GM12892 (cell line): ENCODE results near the gene ARHGEF16.

Experiments used
- DNase-seq: peaks from one replicate; pipeline ENCODE4 v3.0.0; 2011; ENCODE audit not compliant: insufficient read length
- FAIRE-seq: peaks from 2 replicates; lab custom pipeline; 2011; peaks lifted over from hg19 to GRCh38; lab: Jason Lieb, UNC
- POLR2A ChIP-seq: IDR thresholded peaks from 2 replicates; pipeline ENCODE4 v1.6.1; 2011; ENCODE audit warnings: low read depth, low read length, control low read depth
- POLR2AphosphoS5 ChIP-seq: IDR thresholded peaks from 2 replicates; pipeline ENCODE4 v1.6.1; 2011; ENCODE audit warnings: low read depth, low read length, control low read depth
- TAF1 ChIP-seq: IDR thresholded peaks from 2 replicates; pipeline ENCODE4 v1.6.1; 2011; ENCODE audit warnings: low read depth, mild to moderate bottlenecking, control low read depth, low read length, borderline replicate concordance

The ARHGEF16 gene

DNA sequence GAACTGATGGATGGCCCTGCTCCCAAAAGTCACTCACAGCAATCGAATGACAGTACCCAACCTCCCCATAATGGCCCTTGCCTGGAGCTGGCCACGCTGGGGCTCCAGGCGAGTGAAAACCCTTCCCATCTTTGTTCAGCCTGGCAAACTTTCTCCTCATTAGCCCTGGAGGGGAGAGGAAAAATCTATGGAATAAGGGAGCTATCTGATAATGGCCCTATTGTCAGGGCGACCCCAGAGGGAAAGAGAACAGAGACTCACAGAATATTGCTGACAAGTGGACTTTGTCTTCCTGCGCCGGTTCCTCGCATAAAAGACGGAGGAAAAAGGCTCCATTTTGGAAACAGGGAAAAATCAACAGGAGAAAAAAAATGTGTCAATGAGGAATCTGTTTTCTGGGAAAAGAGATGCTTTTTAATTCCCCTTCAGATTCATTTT is 13.0 kb upstream of the ARHGEF16 start:
- TF ChIP-seq POLR2AphosphoS5, result no peak
- TF ChIP-seq TAF1, result no peak
- TF ChIP-seq POLR2A, result no peak
- DNase-seq (no peak), FAIRE-seq (no peak)

DNA sequence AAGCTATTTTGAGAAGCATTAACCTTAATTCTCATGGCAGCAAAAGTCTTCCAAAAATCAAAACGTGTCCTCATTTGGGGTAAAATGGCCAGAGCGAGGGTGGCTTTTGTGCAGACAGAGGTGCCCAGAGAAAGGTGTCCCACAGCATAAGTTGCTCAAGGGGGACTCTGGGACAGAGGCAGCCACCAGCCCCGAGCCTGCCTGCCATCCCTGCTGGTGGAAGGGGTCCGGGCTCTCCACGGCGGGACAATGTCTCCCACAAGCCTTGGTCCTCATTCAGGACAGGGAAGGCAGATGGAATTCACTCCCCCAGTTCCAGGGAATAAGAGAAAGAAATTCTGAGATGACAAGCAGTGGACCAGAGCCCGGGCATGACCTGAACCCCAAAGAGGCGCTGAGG is 12.6 kb upstream of the ARHGEF16 start:
- FAIRE-seq, result no peak
- DNase-seq, result no peak
- TF ChIP-seq POLR2AphosphoS5 (no peak), POLR2A (no peak)

DNA sequence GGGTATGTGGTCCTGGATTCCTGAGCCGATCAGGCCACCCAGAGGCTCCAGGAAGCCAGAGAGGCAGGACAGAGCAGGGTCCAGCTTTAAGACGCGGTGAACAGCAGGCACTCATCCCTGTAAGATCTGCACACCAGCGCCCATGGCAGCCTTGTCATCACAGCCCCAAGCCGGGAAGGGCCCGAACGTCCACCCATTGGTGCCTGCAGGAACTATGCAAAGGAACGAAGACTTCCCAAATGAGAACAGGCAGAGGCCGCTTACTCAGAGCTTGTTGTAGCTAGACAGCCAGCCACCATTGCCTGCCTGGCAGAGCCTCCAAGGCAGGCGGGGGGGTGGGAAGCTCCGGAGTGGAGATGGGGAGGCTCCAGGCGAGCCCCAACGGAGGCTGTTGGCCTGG is 12.1 kb upstream of the ARHGEF16 start:
- DNase-seq, result no peak
- FAIRE-seq, result no peak
- TF ChIP-seq POLR2A (no peak), TAF1 (no peak)

DNA sequence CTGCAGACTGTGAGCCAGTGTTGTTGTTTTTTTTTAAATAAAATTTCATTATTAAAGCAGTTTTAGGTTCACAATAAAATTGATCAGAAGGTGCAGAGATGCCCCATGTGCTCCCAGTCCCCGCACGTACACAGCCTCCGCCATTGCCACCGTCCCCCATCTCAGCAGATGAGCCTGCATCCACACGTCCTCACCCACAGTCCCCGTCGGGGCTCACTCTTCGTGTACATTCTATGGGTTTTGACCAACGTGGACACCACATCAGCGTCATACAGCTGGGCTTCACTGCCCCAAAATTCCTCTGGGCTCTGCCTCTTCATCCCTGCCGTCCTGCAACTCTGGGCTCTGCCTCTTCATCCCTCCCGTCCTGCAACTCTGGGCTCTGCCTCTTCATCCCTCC is 11.6 kb upstream of the ARHGEF16 start:
- FAIRE-seq, result no peak
- TF ChIP-seq POLR2A, result no peak
- TF ChIP-seq TAF1, result no peak
- no peak for TF ChIP-seq POLR2AphosphoS5
- no peak for DNase-seq

DNA sequence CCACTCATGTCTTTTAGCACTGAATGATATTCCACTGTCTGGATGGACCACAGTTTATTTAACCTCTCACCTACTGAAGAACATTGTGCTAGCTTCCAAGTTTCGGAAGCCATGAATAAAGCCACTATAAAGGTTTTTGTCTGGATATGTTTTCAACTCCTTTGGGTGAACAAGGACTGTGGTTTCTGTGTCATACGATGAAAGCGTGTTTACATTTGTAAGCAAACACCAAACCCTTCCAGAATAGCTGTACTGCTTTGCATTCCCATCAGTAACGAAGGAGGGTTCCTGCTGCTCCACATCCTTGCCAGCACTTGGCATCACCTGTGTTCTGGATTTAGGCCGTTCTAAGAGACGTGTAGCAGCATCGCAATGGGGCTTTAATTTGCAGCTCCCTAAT is 10.7 kb upstream of the ARHGEF16 start:
- no peak for TF ChIP-seq POLR2A
- no peak for TF ChIP-seq TAF1
- TF ChIP-seq POLR2AphosphoS5, result no peak
- DNase-seq (no peak), FAIRE-seq (no peak)

DNA sequence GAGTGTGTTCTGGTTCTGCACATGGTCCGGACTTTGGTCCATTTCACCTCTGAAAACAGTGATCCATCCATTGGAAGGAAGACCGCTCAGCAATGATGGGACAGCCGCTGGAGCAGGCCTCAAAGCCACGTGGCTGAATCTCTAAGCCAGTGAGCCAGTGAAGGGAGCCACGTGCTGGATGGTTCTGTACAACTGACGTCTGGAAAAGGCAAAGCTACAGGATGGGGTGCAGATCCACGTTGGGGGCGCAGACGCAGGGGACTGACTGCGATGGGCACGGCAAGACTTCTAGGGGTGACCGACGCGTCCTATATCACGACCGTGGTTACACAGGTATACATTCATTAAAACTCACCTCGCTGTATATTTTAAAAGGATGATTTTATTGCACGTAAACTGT is 10.2 kb upstream of the ARHGEF16 start:
- DNase-seq (no peak), FAIRE-seq (no peak)
- TF ChIP-seq POLR2AphosphoS5, result no peak
- no peak for TF ChIP-seq TAF1
- no peak for TF ChIP-seq POLR2A

DNA sequence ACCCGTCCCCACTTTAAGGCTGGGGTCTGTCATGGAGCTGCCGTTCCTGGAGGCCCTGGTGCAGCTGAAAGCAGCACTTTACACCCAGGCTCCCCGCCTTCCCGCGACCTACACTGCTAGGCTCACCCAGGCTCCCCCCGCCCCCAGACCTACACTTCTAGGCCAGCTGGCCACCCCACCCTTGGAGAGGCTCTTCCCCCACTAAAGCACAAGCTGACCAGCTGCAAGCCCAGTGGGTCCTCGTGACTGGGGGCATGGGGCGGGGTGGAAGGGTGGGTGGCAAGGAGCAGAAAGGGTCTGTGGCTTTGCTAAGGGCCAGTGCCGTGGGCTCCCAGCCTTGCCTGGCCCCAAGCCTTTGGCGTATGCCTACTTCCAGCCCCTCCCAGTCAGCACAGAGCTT is 9.7 kb upstream of the ARHGEF16 start:
- FAIRE-seq, result no peak
- TF ChIP-seq TAF1 (no peak), POLR2AphosphoS5 (no peak), POLR2A (no peak)

DNA sequence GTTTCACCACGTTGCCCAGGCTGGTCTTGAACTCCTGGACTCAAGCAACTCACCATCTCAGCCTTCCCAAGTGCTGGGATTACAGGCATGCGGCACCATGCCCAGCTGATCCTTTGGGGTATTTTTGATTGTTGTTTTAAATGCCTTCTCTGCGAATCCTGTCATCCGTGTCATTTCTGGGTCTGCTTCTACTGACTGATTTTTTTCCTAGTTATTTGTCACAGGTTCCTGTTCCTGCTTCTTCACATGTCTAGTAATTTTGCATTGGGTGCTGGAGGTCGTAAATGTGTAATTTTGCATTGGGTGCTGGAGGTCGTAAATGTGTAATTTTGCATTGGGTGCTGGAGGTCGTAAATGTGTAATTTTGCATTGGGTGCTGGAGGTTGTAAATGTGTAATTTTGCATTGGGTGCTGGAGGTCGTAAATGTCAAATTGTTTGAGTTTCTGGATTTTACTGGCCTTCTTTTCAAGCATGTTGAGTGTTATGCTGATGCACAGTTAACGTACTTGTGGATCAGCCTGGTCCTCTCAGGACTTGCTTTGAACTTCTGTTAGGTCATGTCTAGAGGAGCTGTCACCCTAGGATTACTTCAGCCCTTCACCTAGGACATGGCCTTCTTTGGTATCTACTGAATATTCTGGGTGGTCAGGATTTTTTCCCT is 4.1 kb upstream of the ARHGEF16 start:
- FAIRE-seq, result no peak
- TF ChIP-seq POLR2AphosphoS5 (no peak), TAF1 (no peak), POLR2A (no peak)
- DNase-seq, result no peak

More for the DNA sequence above, 9.7 kb upstream of the ARHGEF16 start:
- DNase-seq, result no peak

DNA sequence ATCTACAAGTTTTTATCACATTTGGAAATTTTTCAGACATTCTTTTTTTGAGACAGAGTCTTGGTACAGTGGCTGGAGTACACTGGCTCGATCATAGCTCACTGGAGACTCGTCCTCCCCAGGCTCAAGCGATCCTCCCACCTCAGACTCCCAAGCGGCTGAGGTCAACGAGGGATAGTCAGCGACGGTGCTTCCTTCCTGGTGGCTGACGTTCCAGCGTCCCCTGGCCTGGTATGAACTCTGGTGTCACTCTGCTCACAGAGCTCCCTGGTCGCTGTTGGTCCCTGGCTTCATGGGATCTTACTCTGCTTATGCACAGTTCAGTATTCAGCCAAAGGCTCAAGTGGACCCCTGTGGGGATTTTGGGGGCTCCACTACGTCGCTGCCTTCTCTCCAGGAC is 3.5 kb upstream of the ARHGEF16 start:
- TF ChIP-seq TAF1 (no peak), POLR2A (no peak), POLR2AphosphoS5 (no peak)
- no peak for DNase-seq
- no peak for FAIRE-seq

DNA sequence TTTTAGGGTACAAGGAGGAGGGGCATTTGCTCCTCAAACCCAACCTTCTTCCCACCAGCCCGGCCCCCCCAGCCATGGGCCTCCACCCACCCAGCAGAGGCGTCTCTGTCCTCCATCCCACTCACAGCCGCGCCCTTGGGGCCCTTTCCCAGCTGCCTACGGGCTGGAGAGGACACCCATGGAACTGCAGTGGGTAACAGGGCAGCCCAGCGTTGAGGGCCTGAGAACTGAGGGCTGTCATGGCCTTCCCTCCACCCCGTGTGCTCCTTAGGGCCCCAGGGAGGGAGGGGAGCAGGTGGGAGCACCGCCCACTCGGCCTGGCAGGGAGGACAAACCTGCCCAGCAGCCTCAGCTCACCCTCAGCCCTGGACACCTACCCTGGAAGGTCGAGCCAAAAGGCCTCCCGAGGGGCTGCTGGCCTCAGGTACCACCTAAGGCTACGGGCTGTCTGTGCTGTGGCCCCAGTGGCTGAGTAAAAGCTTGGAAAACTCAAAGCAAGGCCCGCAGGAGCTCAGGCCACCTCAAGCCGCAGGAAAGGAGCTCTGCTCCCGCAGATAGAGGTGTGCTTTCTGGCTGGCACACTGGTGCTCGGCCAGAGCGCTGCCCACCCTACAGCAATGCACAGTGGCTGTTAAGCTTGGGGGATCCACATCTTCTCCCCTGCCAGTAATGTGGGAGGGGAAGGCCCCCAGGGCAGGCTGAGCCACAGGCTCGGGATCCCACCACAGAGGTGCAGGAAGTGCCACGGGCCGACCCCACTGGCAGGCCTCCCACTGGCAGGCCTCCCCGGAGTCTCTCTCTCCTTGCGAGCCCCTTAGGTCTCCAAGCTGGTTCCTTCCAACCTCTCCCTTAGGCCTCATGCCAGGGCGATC is 2.2 kb upstream of the ARHGEF16 start:
- TF ChIP-seq POLR2A (no peak), POLR2AphosphoS5 (no peak), TAF1 (no peak)
- FAIRE-seq (no peak), DNase-seq (no peak)

DNA sequence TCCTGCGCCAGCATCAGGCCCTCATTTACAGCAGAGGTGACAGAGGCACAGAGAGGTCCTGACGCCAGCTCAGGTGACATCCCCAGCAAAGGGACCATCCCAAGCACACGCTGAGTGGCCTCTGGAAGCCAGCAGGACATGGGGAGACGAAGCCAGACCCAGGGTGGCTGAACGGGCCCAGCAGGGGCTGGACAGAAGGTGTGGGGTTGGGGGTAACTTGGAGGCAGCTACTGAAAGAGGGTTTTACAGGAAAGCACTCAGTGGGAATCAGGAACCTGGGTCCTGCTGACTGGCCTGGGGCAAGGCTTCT is 1.6 kb upstream of the ARHGEF16 start:
- TF ChIP-seq POLR2A (no peak), TAF1 (no peak), POLR2AphosphoS5 (no peak)
- no peak for FAIRE-seq
- no peak for DNase-seq
